NK-92 (cell line): ENCODE results near the gene GFER.
A peak's percentile ranks its signal among the peaks of the same experiment; 100 is the strongest.
"Not testable (repeated sequence)": the region's sequence is repeated elsewhere in the genome, so short reads cannot be mapped to it uniquely, and the experiment has no call there.

Source experiments
- DNase-seq: peaks from one replicate; lab custom pipeline; 2025; ENCODE audit not compliant: unreplicated experiment; lab: John Stamatoyannopoulos, UW

GFER gene

DNA sequence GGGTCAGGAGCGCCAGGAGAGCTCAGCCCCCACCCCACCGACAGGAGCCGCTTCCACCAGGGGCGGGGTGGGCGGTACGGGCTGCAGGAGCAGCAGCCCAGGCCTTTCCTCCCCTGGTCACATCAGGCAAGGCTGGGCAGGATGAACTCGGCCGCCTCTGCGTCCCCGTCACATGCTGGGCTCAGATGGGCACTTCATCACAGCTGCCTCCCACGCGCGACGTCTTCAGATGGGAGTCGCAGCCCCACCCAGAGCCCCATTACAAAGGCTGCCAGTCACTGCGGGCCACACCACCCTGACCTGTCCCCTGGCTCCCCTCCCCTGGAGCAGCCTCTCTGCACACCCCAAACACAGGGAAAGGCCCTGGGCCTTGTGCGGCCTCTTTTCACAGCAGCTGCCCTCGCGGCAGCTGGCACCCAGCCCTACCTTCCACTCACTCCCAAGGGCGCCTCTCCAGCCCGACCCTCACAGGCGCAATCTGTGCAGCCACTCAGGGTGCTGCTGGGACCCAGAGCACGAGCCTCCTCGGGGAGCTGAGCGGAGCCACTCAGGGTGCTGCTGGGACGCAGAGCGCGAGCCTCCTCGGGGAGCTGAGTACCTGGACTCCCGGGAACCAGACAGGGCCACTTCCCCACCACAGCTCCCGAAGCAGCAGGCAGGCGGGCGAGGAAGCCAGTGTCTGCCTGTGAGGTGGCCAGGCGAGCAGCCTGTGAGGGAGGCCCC, 21.0 kb downstream of the GFER start:
- no peak for DNase-seq

DNA sequence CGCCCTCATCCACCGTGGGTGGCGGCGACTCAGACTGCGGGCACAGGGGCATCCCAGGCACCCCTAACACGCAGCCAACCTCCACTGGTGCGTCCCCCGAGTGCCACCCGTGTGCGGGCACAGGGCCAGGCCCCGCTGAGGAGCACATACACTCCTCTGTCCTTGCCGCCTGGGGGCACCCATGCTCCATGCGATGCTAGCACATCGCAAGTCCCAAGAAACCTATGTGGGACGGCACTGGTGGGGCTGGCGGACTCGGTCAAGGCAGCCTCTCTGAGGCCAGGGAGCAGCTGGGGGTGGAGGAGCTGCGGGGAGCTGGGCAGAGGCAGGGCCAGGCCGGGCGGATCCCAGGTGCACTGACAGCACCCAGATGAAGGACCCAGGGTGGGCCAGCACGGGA, 21.7 kb downstream of the GFER start:
- DNase-seq: no peak

DNA sequence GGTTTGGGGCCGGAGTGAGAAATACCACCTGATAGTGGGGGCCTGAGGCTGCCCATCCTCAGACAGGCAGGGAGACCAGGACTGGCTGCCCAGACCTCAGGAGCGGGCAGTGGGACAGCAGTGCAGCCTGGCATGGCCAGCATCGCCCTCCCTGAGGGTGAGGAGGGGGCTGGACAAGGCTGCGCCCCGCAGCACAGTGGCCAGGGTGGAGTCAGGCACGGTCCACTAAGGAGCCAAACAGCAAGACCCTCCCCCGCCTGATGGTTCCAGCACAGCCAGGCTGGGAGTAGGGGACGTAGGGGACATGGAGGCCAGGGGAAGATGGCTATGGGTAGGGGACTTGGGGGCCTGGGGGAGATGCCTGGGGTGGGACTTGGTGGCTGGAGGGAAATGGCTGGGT, 22.3 kb downstream of the GFER start:
- no peak for DNase-seq

DNA sequence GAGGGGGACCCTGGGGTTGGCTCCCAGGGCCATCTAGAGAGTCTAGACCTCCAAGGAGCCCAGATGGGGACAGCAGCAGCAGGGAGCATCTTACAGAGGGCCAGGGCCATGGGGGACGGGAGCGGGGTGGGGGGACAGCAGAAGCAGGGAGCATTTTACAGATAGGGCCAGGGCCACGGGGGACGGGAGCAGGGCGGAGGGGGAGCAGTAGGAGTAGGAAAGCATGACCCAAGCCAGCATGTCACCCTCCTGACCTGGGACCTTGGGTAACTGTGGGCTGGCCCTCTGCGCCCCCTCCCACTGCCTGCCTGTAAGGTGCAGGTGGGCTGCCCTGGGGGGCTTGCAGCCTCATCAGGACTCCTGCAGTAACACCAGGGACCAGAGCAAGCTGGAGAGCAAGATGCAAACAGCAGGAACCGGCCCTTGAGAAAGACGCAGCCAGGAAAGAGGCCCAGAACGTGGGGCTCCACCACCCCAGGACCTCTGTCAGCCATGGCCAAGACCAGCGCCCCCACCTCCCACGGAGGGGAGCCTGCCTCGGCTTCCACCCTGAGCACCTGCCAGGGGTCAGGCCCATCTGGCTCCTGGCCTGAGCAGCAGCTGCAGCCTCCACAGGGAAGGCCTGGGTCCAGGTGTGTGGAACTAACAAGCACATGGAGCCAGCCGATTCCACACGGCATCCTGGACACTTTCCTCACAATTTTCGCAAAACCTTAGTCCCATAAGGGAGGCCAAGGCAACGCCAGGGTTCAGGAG, 23.3 kb downstream of the GFER start:
- no peak for DNase-seq

DNA sequence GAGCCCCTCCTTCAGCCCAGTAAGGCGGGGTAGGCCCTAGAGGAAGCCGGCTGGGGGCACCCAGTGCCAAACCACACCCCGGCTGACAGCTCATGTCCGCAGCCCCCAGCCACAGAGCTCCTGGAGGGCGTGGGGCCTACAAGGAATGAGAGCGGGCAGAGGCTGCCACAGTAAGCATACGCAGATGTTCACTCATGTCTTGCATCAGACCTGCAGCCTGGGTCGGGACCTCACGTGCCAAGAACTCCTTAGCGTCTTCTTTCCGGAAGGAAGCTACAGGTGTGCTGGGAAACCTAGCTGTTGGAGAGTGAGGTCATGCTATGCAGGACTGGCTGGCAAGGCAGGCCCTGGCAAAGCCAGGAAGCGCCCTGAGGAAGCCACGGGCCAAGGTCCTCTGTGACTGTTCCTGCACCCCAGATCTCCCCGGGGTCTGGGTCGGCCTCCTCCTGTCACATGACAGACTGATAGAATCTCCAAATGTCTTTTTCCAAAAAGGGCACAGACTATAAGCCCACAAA, 24.1 kb downstream of the GFER start:
- no peak for DNase-seq

DNA sequence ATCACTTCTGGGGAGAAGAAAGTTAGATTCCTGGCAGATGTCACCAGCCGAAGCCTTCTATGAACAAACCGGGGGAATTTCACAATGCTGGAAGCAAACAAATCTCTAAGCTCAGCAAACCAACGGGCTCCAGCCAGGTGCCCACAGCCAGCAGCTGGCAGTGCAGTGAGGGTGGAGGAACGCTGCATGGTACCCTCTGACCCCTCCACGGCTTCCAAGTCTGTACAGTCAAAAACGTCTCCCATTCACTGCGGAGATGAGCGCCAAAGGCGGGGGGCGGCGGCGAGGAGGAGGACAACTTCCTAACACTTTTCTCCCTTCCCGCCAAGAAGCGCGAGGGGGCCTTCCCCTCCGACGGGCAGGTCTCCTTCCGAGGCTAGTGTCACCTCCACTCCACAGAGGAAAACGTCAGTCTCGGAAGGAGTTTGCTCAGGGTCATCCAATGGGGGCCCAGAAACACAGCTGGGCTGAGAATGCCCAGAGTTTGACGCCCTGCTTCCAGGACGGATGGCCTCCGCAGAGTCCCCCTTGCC, 24.7 kb downstream of the GFER start:
- DNase-seq: no peak

DNA sequence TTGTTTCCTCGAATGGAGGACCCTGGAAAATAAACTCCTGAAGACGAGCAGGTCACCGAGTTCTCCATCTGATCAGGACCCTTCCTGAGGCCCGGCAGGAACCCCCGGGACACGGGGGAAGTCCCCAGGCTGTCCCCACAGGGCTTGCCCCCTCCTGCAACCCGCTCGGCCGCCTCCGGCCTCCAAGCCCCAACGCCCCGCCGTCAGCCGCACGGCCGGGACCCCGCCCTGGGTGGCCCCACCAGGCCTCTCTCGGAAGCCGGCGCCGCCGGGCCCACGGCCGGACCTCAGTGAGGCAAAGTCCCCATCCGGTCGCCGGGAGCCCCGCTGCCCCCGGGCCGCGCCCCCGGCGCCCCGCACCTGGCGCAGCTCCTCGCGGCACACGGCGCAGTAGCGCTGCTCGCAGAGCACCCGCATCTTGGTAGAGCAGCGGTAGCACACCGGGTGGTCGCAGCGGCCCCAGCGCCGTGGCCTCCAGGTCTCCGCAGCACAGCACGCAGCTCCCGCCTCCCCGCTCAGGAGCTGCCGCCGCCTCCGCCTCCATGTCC, 25.2 kb downstream of the GFER start:
- DNase-seq: no peak

DNA sequence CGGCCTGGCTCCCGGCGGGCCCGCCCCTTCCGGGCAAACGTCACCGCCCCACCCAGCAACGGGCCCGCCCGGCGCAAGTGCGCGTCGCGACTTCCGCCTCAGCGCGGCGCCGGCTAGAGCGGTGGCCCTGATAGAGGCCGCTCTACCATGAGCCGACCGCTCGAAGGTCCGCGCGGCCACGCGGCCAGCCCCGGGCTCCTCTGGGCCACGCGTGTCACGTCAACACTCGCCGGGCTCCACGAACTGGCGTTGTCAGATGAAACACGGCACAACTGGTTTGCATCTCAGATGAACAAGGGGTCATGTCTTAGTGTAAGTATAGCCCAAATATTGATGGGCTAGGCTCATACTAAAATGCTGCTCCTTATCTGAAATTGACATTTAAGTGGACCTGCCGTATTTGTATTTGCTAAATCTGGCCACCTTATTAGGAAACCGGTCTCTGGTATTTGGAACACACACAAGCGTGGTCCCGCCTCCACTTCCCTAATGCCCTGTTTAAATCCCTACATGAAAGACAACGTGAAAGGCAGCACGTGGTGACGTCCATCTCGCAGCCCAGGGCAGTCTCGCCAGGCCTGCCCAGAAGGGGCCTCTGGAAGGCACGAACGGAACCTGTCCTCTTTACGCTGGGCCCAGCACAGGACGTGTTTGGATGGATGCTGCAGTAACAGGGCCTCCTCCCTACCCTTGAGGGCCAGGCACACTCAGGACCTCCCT, 26.0 kb downstream of the GFER start, which contains the start of gene ZNF598:
TSS of gene ZNF598 (minus strand) at position 31 of the 720 bp plus-strand sequence.
- no peak for DNase-seq

DNA sequence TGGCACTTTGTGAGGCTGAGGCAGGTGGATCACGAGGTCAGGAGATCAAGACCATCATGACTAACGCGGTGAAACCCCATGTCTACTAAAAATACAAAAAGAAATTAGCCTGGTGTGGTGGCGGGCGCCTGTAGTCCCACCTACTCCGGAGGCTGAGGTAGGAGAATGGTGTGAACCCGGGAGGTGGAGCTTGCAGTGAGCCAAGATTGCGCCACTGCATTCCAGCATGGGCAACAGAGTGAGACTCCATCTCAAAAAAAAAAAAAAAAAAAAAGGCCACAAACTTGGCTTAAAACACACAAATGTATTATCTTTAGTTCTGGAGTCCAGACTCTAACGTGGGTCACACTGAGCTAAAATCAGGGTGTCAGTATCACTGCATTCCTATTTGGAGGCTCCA, 27.7 kb downstream of the GFER start:
- DNase-seq: not testable (repeated sequence)

DNA sequence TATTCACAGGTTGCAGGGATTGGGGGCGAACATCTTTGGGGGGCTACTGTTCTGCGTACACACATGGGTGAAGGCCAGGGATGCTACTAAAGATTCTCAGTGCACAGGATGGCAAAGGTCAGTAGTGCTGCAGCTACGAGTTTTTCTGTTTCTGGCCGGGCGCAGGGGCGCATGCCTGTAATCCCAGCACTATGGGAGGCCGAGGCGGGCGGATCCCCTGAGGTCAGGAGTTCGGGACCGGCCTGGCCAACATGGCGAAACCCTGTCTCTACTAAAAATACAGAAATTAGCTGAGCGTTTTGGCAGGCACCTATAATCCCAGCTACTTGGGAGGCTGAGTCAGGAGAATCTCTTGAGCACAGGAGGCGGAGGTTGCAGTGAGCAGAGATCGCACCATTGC, 29.5 kb downstream of the GFER start:
- no peak for DNase-seq

DNA sequence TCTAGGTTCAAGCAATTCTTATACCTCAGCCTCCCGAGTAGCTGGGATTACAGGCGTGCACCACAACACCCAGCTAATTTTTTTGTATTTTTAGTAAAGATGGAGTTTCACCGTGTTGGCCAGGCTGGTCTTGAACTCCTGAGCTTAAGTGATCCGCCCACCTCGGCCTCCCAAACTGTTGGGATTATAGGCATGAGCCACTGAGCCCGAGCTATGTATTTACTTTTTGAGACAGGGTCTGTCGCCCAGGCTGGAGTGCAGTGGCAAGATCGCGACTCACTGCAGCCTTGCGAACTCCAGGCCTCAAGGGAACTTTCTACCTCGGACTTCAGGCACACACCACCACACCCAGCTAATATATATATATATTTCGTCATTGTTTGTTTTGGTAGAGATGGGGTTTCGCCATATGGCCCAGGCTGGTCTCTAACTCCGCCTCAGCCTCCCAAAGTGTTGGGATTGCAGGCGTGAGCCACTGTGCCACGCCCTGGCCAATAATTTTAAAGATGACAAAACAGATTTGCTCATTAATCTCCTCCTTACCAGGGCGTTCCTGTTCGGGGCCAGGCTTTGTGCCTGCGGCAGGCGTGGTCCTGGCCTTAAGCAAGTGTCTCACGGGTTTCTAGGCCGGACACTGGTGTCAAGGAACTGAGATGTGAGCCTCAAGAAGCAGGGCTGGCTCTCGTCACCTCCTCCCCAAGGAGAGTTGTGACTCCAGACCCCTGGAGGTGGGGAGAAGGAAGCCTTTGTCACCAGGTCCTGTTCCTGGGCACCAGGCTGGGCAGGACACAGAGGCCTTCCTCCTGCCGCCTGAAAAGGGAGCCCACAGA, 31.3 kb downstream of the GFER start:
- DNase-seq: no peak

DNA sequence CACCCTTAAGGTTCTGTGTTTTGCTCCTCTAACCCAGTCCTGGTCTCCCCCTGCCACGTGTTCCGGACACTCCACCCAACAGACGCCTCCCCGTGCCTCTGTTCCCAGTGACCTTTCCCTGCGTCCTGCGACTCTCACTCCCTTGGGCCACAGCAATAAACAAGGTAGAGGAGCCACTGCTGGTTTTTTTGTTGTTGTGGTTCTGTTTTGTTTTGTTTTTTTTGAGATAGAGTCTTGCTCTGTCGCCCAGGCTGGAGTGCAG, 31.9 kb downstream of the GFER start:
- no peak for DNase-seq

DNA sequence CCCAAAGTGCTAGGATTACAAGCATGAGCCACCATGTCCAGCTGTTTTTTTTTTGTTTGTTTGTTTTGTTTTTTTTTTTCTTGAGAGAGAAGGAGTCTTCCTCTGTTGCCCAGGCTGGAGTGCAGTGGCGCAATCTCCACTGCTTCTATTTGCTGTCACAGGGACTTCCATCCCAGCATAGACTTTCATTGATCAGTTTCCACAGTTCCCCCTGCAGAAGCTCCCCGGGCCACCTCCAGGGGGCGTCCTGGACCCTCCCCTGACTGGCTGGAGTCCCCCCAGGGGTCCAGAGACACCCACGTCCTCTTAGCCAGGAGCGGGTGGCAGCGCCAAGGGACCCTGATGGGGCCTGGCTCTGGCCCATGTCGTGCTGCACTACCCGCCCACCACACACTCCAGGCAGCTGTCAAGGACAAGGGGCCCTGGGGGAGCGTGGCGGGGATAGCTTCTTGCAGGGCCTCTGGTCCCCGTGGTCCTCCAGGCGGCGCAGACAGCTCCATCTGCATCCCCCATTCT, 32.5 kb downstream of the GFER start:
- no peak for DNase-seq

DNA sequence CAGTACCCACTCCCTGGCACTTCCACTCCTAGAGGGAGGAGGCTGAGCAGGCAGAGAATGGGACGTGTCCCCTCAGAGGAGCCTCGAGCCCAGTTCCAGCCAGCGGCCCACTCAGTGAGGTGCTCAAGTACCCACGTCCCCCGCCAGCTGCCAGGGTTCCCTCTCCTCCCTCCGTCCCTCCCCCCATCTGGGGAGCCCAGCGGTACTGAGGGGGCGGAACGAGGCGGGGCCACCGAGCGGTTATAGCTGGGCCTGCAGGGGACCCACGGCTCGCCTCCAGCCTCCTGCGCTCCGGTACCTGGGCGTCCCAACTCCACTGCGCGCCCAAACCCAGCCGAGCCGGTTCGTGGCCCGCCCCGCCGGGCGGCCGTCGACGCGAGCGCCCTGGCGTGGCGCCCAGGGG, 35.5 kb downstream of the GFER start, which contains the start of gene NPW:
TSS of gene NPW (plus strand) at position 268 of the 403 bp plus-strand sequence.
- no peak for DNase-seq

DNA sequence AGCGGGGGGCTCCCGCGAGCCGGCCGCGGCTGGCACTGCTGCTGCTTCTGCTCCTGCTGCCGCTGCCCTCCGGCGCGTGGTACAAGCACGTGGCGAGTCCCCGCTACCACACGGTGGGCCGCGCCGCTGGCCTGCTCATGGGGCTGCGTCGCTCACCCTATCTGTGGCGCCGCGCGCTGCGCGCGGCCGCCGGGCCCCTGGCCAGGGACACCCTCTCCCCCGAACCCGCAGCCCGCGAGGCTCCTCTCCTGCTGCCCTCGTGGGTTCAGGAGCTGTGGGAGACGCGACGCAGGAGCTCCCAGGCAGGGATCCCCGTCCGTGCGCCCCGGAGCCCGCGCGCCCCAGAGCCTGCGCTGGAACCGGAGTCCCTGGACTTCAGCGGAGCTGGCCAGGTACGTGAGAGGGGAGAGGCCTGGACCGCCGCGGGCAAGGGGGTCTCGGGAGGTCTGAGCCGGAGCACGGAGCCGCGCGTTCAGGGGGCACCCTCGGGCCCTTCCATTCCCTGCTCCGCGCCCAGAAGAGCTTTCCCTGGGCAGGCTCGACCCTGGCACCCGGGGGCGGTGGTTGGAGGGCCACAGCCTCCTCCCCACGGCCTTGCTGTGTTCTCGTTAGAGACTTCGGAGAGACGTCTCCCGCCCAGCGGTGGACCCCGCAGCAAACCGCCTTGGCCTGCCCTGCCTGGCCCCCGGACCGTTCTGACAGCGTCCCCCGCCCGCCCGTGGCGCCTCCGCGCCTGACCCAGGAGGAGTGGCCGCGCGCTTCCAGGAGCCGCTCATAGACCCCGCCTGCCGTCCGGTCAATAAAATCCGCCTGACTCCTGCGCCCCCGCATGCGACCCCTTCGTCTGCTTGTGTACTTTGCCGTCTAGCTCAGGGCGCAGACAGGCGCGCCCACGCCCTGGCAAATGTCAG, 36.2 kb downstream of the GFER start:
- no peak for DNase-seq

DNA sequence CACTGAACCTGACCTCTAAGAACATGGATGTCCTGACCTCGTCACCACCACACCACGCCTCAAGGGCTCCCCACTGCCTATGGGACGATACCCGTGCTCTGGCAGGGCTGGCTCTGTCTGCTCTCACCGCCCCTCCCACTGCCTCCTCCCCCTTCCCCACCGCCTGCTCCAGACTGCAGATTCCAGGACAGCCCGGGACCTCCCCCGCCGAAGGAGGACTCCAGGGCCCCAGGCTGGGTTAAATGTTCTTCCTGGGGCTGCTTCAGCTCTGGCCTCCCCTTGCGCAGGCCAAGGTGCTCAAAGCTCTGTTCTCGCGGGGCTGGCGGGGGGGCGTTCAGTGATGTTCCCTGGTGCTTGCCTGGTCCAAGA, 38.7 kb downstream of the GFER start:
- no peak for DNase-seq

DNA sequence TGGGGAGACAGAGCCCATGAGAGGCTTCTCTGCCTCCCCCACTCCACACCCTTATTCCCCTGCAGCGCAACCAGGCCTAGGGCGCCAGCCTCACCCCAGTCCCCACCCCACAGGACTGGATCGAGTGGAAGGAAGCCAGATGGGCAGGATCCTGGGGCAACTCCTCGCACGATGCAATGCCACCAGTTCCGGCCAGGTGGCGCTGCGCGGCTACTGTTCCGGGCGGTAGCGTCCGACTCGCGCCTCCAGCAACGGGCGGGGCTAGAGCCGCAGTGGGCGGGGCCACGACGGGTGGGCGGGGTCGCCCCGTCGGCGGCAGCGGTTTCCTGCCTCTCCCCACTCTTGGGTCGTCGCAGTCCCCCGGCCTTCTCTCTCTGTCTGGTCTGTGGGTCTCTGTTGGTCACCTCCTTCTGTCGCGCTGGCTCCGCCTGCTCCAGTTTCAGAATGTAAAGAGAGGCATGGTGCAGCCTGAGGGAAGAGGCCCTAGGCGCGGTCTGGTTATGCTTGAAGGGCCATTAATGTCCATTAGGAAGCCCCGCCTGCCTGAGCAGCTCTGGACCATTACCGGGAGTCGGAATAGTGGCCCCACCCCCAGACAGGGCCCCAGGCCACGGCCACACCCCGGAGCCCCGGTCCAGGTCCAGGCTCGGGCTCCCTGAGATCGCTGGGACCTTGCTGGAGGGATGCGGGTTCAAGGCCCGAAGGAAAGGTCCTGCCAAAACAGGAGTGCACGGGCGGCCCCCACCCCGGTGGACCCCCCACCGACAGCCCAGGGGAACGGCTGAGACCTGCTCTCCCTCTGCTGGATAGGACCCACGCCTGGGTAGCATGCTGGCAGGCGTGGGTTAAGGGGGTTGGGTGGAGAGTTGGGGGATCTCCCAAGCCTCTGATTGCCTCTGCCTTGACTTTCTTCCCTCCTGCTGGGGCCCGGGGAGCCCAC, 39.4 kb downstream of the GFER start:
- DNase-seq: peak; percentile 61

DNA sequence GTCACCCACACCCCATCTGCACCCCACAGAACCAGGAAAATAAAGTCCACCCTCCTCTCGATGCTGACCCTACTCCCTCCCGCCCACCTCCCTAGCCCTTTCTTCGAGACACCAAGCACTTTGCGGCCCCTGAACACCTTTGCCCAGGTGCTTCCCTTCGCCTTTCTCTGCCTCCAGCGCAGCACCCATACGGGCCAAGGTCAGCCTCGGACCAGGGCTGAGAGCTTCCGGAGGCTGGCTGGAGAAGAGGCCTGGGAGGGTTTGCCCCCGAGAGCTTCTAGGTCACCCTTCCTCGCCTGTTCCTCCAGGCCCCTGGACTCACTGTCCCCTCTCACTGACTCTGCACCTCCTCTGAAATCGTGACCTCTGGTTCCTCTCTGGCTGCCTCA, 40.0 kb downstream of the GFER start:
- no peak for DNase-seq
